Measurements from ENCODE around the gene PCDHB5. TPM values are rescaled to one million over a fixed set of nuclear protein-coding genes. Genes with fewer than 3 reads are reported as not detected.
"Not testable (repeated sequence)": the region's sequence is repeated elsewhere in the genome, so short reads cannot be mapped to it uniquely, and the experiment has no call there.

Gene PCDHB5
- total RNA-seq, 1 donor from 2014 or later: 2.3 TPM

DNA sequence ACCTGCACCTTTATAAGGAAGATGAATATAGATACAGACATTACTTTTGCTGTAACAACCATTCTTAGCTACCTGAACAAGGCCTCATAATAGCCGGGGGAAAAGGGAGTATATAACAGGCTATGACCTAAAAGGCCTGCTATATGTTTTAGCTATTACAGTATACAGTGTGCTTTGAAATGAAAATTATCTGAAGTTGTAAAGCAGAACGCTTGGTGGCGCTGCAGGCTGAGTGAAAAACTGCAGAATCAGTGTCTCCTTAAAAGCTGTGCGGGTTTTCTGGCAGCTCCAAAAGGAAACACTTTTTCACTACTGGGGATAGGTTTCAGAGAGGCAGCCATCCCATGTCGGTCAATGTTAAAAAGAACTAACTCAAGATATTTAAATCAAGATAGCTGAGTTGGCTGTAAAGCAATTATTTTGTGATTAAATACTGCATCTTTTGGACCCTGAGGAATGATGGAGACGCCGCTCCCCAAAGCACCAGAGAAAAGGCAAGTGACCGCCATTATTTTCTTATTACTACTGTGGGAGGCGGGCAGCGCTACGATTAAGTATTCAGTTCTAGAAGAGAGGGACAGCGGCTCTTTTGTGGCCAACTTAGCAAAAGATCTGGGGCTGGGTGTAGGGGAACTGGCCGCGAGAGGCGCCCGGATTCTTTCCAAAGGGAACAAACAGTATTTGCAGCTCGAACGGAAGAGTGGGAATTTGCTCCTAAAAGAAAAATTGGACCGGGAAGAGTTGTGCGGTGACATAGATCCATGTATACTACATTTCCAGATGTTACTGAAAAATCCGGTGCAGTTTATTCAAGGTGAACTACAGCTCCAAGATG, 20.8 kb downstream of the PCDHB5 start:
- DNase-seq: no peak

GRCh38 chr5:141157356-141157755, 22.4 kb downstream of the PCDHB5 start:
- peaks cover 70% of the 10 kb centered on the region for H3K27me3 ChIP-seq (ENCODE audit: low read depth)
- peaks cover 80% of the 10 kb centered on the region for H3K9me3 ChIP-seq (replicated peaks)
- H3K36me3 ChIP-seq; DNase-seq; H3K27ac ChIP-seq (replicated peaks); intact Hi-C loops (cut with micrococcal nuclease); H3K4me3 ChIP-seq; H3K4me1 ChIP-seq: not testable (repeated sequence)

More for the DNA sequence above, 20.8 kb downstream of the PCDHB5 start:
- H3K4me1 ChIP-seq: no peaks in the 10 kb centered on the region
- intact Hi-C loops (cut with micrococcal nuclease): no loop called here
- H3K27ac ChIP-seq (replicated peaks): no peak overlapping the region
- H3K27me3 ChIP-seq (ENCODE audit: low read depth): peaks cover 86% of the 10 kb centered on the region
- peak overlapping the region; percentile 19 for H3K4me3 ChIP-seq
- TF ChIP-seq CTCF (IDR thresholded peaks at IDR 0.05; ENCODE audit: borderline replicate concordance): peak; percentile 14
- no peaks in the 10 kb centered on the region for H3K36me3 ChIP-seq
- peaks cover 86% of the 10 kb centered on the region for H3K9me3 ChIP-seq (replicated peaks)

GRCh38 chr5:141157901-141158300, 22.9 kb downstream of the PCDHB5 start:
- H3K27ac ChIP-seq (replicated peaks); intact Hi-C loops (cut with micrococcal nuclease); H3K4me1 ChIP-seq; H3K36me3 ChIP-seq; DNase-seq; H3K4me3 ChIP-seq: not testable (repeated sequence)
- peaks cover 64% of the 10 kb centered on the region for H3K27me3 ChIP-seq (ENCODE audit: low read depth)
- peaks cover 80% of the 10 kb centered on the region for H3K9me3 ChIP-seq (replicated peaks)

GRCh38 chr5:141172381-141173204, 37.6 kb downstream of the PCDHB5 start, which contains the start of gene PCDHB7:
PCDHB7 (plus strand) TSS chr5:141172644; CDS start chr5:141172836, 192 bp downstream.
- Histone ChIP-seq H3K36me3 (peaks cover 8% of the 10 kb centered on the region), H3K27me3 (ENCODE audit: low read depth) (peaks cover 76% of the 10 kb centered on the region), H3K9me3 (replicated peaks) (peaks cover 58% of the 10 kb centered on the region), H3K4me3 (peak within 1 kb of the TSS; percentile 46), H3K27ac (replicated peaks) (no peak within 1 kb of the TSS), H3K4me1 (no peaks in the 10 kb centered on the region)
- intact Hi-C loops (cut with micrococcal nuclease): no loop called here
- no peak for DNase-seq
- TF ChIP-seq CTCF (IDR thresholded peaks at IDR 0.05; ENCODE audit: borderline replicate concordance): peak; percentile 56

DNA sequence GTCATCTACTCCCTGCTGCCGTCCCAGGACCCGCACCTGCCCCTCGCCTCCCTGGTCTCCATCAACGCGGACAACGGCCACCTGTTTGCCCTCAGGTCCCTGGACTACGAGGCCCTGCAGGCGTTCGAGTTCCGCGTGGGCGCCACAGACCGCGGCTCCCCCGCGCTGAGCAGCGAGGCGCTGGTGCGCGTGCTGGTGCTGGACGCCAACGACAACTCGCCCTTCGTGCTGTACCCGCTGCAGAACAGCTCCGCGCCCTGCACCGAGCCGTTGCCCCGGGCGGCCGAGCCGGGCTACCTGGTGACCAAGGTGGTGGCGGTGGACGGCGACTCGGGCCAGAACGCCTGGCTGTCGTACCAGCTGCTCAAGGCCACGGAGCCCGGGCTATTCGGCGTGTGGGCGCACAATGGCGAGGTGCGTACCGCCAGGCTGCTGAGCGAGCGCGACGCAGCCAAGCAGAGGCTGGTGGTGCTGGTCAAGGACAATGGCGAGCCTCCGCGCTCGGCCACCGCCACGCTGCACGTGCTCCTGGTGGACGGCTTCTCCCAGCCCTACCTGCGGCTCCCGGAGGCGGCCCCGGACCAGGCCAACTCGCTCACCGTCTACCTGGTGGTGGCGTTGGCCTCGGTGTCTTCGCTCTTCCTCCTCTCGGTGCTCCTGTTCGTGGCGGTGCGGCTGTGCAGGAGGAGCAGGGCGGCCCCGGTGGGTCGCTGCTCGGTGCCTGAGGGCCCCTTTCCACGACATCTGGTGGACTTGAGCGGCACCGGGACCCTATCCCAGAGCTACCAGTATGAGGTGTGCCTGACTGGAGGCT, 39.5 kb downstream of the PCDHB5 start:
- intact Hi-C loops (cut with micrococcal nuclease); H3K36me3 ChIP-seq; DNase-seq; H3K27ac ChIP-seq (replicated peaks); H3K4me1 ChIP-seq; H3K4me3 ChIP-seq: not testable (repeated sequence)
- Histone ChIP-seq H3K27me3 (ENCODE audit: low read depth) (peaks cover 77% of the 10 kb centered on the region), H3K9me3 (replicated peaks) (peaks cover 72% of the 10 kb centered on the region)

GRCh38 chr5:141175933-141176332, 40.9 kb downstream of the PCDHB5 start:
- no peak overlapping the region for H3K27ac ChIP-seq (replicated peaks)
- no peak overlapping the region for H3K4me3 ChIP-seq
- peaks cover 78% of the 10 kb centered on the region for H3K27me3 ChIP-seq (ENCODE audit: low read depth)
- intact Hi-C loops (cut with micrococcal nuclease): no loop called here
- no peaks in the 10 kb centered on the region for H3K4me1 ChIP-seq
- DNase-seq: no peak
- peaks cover 85% of the 10 kb centered on the region for H3K9me3 ChIP-seq (replicated peaks)
- TF ChIP-seq CTCF (IDR thresholded peaks at IDR 0.05; ENCODE audit: borderline replicate concordance): no peak
- peaks cover 8% of the 10 kb centered on the region for H3K36me3 ChIP-seq
